HepG2 (cell line): ENCODE results near the gene GATA5. TPM values are rescaled to one million over a fixed set of nuclear protein-coding genes. Genes with fewer than 3 reads are reported as not detected.

ENCODE experiments used
- ATAC-seq: fragments of 200-7000 bp; cut with Tn5 transposase; 3 replicates; pipeline ENCODE4 v1.9.1; 2020; ENCODE audit warnings: mild to moderate bottlenecking, moderate library complexity
- BruUV-seq: library from RNA; stranded (reverse); fragments of 400-500 nt; replicated peaks from 2 replicates; lab custom pipeline; 2021; lab: Mats Ljungman, UMichigan
- CTCF ChIA-PET: fragments of 300-600 bp; formaldehyde crosslinking; extraction: SDS; loops from one replicate; lab custom pipeline; 2021; ENCODE audit warnings: low total read pairs, inconsistent platforms, low intra/inter-chr PET ratio; lab: Yijun Ruan, JAX
- POLR2A ChIA-PET: fragments of 350-600 bp; sonication (Branson Sonifier 250); formaldehyde crosslinking; loops from one replicate; lab custom pipeline; 2020; ENCODE audit warnings: antibody characterized with exemption, inconsistent platforms; lab: Yijun Ruan, JAX
- DNase-seq: peaks from one replicate; pipeline ENCODE4 v3.0.0-alpha.2; 2015; ENCODE audit warnings: low spot score
- FAIRE-seq: peaks from 3 replicates; lab custom pipeline; 2011; peaks lifted over from hg19 to GRCh38; lab: Jason Lieb, UNC
- H2AFZ ChIP-seq: one replicate; pipeline ENCODE4 v1.6.1; 2011; ENCODE audit warnings: low read length, inconsistent platforms
- H3K27ac ChIP-seq: fragments of 300-600 bp; 3 replicates; pipeline ENCODE4 v1.8.0; 2011; ENCODE audit warnings: mixed run types, mild to moderate bottlenecking, mixed read lengths, low read length, inconsistent platforms; ENCODE audit not compliant: insufficient read depth; ENCODE audit errors: extremely low read length
- H3K27me3 ChIP-seq, 2 experiments: fragments of 200-600 bp in 1 of 2; 2 replicates in 1 of 2; 3 replicates in 1 of 2; pipeline versions ENCODE4 v1.6.0 to v1.8.0; 2011; ENCODE audit warnings: low read length in 2 of 2, mild to moderate bottlenecking in 2 of 2, moderate library complexity in 2 of 2, inconsistent platforms in 1 of 2; ENCODE audit not compliant: insufficient read depth in 2 of 2, control insufficient read depth in 1 of 2
- H3K36me3 ChIP-seq, 2 experiments: fragments of 200-600 bp in 1 of 2; replicated peaks in 1 of 2; 2 replicates in 1 of 2; 3 replicates in 1 of 2; pipeline versions ENCODE4 v1.5.1 to v1.8.0; 2011; ENCODE audit warnings: low read length in 2 of 2, inconsistent platforms in 1 of 2; ENCODE audit not compliant: insufficient read depth in 2 of 2, control insufficient read depth in 1 of 2
- H3K4me1 ChIP-seq: 2 replicates; pipeline ENCODE4 v1.5.1; 2012; ENCODE audit warnings: low read length, inconsistent platforms; ENCODE audit not compliant: insufficient read depth
- H3K4me2 ChIP-seq: 2 replicates; pipeline ENCODE4 v1.6.0; 2011; ENCODE audit warnings: low read depth, low read length, inconsistent platforms
- H3K4me3 ChIP-seq, 3 experiments: fragments of 200-600 bp in 1 of 3; sonication (generic), shearing (Covaris generic) in 1 of 3; replicated peaks in 1 of 3; 2 replicates each; pipeline ENCODE4 v1.5.1; 2011 to 2016; ENCODE audit warnings: low read length in 3 of 3, inconsistent platforms in 2 of 3, low read depth in 2 of 3, mild to moderate bottlenecking in 2 of 3, control low read depth in 1 of 3, mixed read lengths in 1 of 3; ENCODE audit not compliant: insufficient read depth in 1 of 3
- H3K79me2 ChIP-seq: one replicate; pipeline ENCODE4 v1.6.1; 2011; ENCODE audit warnings: low read length, inconsistent platforms; ENCODE audit not compliant: insufficient read depth
- H3K9ac ChIP-seq: 2 replicates; pipeline ENCODE4 v1.6.0; 2011; ENCODE audit warnings: mild to moderate bottlenecking, low read depth, low read length, inconsistent platforms; ENCODE audit not compliant: insufficient read depth
- H3K9me3 ChIP-seq: 2 replicates; pipeline ENCODE4 v1.5.1; 2012; ENCODE audit warnings: mild to moderate bottlenecking, low read length
- H4K20me1 ChIP-seq: 2 replicates; pipeline ENCODE4 v1.6.0; 2011; ENCODE audit warnings: inconsistent platforms, mild to moderate bottlenecking, low read length, moderate library complexity; ENCODE audit not compliant: insufficient read depth
- CAMTA2 ChIP-seq: sonication (generic); formaldehyde crosslinking; IDR thresholded peaks from 2 replicates; pipeline ENCODE4 v1.4.0; 2020; ENCODE audit warnings: mild to moderate bottlenecking, missing genetic modification reagents, borderline replicate concordance
- CSRNP2 ChIP-seq: sonication (generic); formaldehyde crosslinking; conservative IDR thresholded peaks from 2 replicates; pipeline ENCODE4 v1.8.0; 2022; ENCODE audit warnings: low read depth, missing genetic modification reagents
- KLF12 ChIP-seq: sonication (generic); formaldehyde crosslinking; IDR thresholded peaks from 2 replicates; pipeline ENCODE4 v1.4.0; 2020; ENCODE audit warnings: missing genetic modification reagents, borderline replicate concordance
- MED8 ChIP-seq: sonication (generic); formaldehyde crosslinking; IDR thresholded peaks from 2 replicates; pipeline ENCODE4 v1.8.1; 2023; ENCODE audit warnings: mild to moderate bottlenecking, missing genetic modification reagents; ENCODE audit not compliant: insufficient replicate concordance
- ZFP91 ChIP-seq: sonication (generic); formaldehyde crosslinking; IDR thresholded peaks from 2 replicates; pipeline ENCODE4 v1.9.0; 2022; ENCODE audit warnings: missing genetic modification reagents, mild to moderate bottlenecking, borderline replicate concordance
- ZHX2 ChIP-seq, 2 experiments: sonication (generic) in 1 of 2; formaldehyde crosslinking in 1 of 2; IDR thresholded peaks; 2 replicates each; pipeline versions ENCODE4 v1.6.1 to v1.9.0; 2014 to 2022; ENCODE audit warnings: antibody characterized with exemption in 1 of 2, borderline replicate concordance in 1 of 2, inconsistent platforms in 1 of 2, low read depth in 1 of 2, missing genetic modification reagents in 1 of 2
- ZNF20 ChIP-seq: sonication (generic); formaldehyde crosslinking; IDR thresholded peaks from 2 replicates; pipeline ENCODE4 v1.4.0; 2020; ENCODE audit warnings: mild to moderate bottlenecking, moderate library complexity, missing genetic modification reagents
- ZNF614 ChIP-seq: IDR thresholded peaks from 2 replicates; pipeline ENCODE4 v1.6.1; 2018; ENCODE audit warnings: missing biosample characterization, missing genetic modification reagents, inconsistent platforms, borderline replicate concordance
- WGBS: methylation state at CpG from one replicate; pipeline ENCODE4 v1.1.6; 2017; ENCODE audit warnings: low lambda C conversion rate; 5-methylcytosine and 5-hydroxymethylcytosine counted together
- in situ Hi-C: cut with HindIII; loops from 2 replicates; pipeline ENCODE4 v1.10.0; 2017; ENCODE audit warnings: low pct_unique_long_range_greater_than_20kb; ENCODE audit not compliant: extremely low pct_ligation_motif_present
- intact Hi-C: fragments of 100-400 bp; cut with micrococcal nuclease; formaldehyde crosslinking; loops from one replicate; pipeline ENCODE4 v1.10.0; 2022; ENCODE audit not compliant: unreplicated experiment
- polyA plus RNA-seq, 8 experiments: library from polyadenylated mRNA; depleted of rRNA in 3 of 8; stranded (reverse) in 7 of 8; unstranded in 1 of 8; fragments of >200 nt; fragmentation: Illumina TruSeq in 4 of 8; extraction: Trizol in 4 of 8; gene quantifications; 2 replicates each; pipeline versions ENCODE4 v1.2.1 to v1.2.3, GENCODE V29; 2011 to 2016; ENCODE audit warnings: low read depth in 4 of 8, missing spikeins in 1 of 8, mixed read lengths in 1 of 8; ENCODE audit not compliant: insufficient read depth in 1 of 8
- total RNA-seq, 5 experiments: library from RNA; depleted of rRNA; stranded (reverse); fragments of >200 nt; fragmentation: Illumina TruSeq; extraction: Trizol; gene quantifications; 2 replicates each; pipeline ENCODE4 v1.2.3, GENCODE V29; 2016; ENCODE audit warnings: low read depth in 1 of 5
- TF ChIP-seq, protein P1 (sequence below): sonication (generic); formaldehyde crosslinking; IDR thresholded peaks from 2 replicates; pipeline ENCODE4 v1.4.0; 2020; ENCODE audit warnings: mild to moderate bottlenecking, missing genetic modification reagents

Gene GATA5
- total and polyA plus RNA-seq, 2 of the 13 experiments (the other 11 are each of a cell fraction or from before 2014, with no cell fraction given), result 0.12 to 0.20 TPM

- Histone ChIP-seq H3K36me3 (no peaks in the 10 kb centered on the region), H3K27ac (no peak overlapping the region), H4K20me1 (peaks cover 3% of the 10 kb centered on the region; the same call in 1 of the 2 replicates), H3K4me3 (no peak overlapping the region), H2AFZ (no peak overlapping the region), H3K4me2 (no peak overlapping the region), H3K79me2 (no peaks in the 10 kb centered on the region), H3K4me1 (no peaks in the 10 kb centered on the region), H3K27me3 (peaks cover 14 to 56% of the 10 kb centered on the region in 2 experiments), H3K9ac (no peak overlapping the region), H3K9me3 (no peaks in the 10 kb centered on the region)
- intact Hi-C loops, result loop anchor here (1.0 to 5.0 kb wide), 2 partner anchors 117 to 293 kb away; no protein-coding TSS in a partner anchor
- no peak; the same call in 1 of the 3 replicates for ATAC-seq
- WGBS, result 37% methylated on average over 19 of the region's 21 CpGs
- POLR2A ChIA-PET, result interaction anchor here (0.5 to 1.7 kb wide), 3 partner anchors 117 to 865 kb away, joined by 3 to 6 read pairs (median 4); no protein-coding TSS in a partner anchor
- DNase-seq, result no peak
- FAIRE-seq, result no peak
- CTCF ChIA-PET, result interaction anchor here (1.4 to 2.0 kb wide), 3 partner anchors 21 to 291 kb away, joined by 3 to 27 read pairs (median 8); no protein-coding TSS in a partner anchor
- in situ Hi-C loops, result loop anchor here (5.0 to 25.0 kb wide), 2 partner anchors 118 to 288 kb away; partner anchors contain the start of gene MRGBP
- no TSS peak for BruUV-seq
- no peak for TF ChIP-seq CSRNP2 (CRISPR knock-in tag)
- TF ChIP-seq CAMTA2 (CRISPR knock-in tag), result 0 out of 2 replicates have a peak, but pooled peaks have one; percentile 1
- TF ChIP-seq ZFP91, result 0 out of 2 replicates have a peak, but pooled peaks have one; percentile 2
- TF ChIP-seq MED8, result peak; percentile 37
- TF ChIP-seq ZNF614 (CRISPR knock-in tag), result no peak
- TF ChIP-seq, protein P1, sequence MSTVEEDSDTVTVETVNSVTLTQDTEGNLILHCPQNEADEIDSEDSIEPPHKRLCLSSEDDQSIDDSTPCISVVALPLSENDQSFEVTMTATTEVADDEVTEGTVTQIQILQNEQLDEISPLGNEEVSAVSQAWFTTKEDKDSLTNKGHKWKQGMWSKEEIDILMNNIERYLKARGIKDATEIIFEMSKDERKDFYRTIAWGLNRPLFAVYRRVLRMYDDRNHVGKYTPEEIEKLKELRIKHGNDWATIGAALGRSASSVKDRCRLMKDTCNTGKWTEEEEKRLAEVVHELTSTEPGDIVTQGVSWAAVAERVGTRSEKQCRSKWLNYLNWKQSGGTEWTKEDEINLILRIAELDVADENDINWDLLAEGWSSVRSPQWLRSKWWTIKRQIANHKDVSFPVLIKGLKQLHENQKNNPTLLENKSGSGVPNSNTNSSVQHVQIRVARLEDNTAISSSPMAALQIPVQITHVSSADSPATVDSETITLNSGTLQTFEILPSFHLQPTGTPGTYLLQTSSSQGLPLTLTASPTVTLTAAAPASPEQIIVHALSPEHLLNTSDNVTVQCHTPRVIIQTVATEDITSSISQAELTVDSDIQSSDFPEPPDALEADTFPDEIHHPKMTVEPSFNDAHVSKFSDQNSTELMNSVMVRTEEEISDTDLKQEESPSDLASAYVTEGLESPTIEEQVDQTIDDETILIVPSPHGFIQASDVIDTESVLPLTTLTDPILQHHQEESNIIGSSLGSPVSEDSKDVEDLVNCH (CRISPR knock-in tag), result no peak
- TF ChIP-seq ZNF20 (CRISPR knock-in tag), result no peak
- no peak for TF ChIP-seq KLF12
- 0 out of 2 replicates have a peak, but pooled peaks have one; percentile 31 for TF ChIP-seq ZHX2 (IDR thresholded peaks at IDR 0.05; ENCODE audit: low read depth)
- no peak for TF ChIP-seq ZHX2 (CRISPR knock-in tag; IDR thresholded peaks at IDR 0.05; ENCODE audit: borderline replicate concordance)
Observed at GRCh38 chr20:62499758-62500236, 24.0 kb upstream of the GATA5 start.
